Measurements from ENCODE around the gene KLHL29. TPM values are rescaled to one million over a fixed set of nuclear protein-coding genes. Genes with fewer than 3 reads are reported as not detected.

KLHL29 gene
- total and polyA plus RNA-seq, 8 donors, result 0.91 to 6.6 (median 2.6) TPM

DNA sequence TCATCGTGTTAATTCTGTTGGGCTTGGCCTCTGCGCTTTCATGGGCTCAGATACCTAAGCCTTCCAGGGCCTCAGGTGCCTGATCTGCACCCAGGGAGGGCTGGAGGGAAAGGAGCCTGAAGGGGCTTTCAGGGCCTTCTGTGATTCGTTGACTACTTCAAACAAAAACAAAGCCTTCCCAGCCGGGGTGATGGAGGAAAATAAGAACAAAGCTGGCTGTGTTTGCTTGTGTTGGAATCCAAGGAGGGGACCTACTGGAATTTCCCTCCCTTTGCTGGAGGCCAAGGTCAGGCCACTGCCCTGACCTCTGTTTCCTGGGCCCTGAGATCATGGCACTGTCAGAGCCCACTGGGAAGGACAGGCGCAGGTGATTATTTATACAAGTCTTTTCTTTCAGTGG, 135.3 kb downstream of the KLHL29 start:
- DNase-seq (peak in 1 of 6 donors; percentile 9), FAIRE-seq (no peak), ATAC-seq (peak; percentile 6 to 58 (median 40))
- no peaks in the 10 kb centered on the region for H3K27me3 ChIP-seq
- no peaks in the 10 kb centered on the region for H3K36me3 ChIP-seq
- TF ChIP-seq, protein P1, sequence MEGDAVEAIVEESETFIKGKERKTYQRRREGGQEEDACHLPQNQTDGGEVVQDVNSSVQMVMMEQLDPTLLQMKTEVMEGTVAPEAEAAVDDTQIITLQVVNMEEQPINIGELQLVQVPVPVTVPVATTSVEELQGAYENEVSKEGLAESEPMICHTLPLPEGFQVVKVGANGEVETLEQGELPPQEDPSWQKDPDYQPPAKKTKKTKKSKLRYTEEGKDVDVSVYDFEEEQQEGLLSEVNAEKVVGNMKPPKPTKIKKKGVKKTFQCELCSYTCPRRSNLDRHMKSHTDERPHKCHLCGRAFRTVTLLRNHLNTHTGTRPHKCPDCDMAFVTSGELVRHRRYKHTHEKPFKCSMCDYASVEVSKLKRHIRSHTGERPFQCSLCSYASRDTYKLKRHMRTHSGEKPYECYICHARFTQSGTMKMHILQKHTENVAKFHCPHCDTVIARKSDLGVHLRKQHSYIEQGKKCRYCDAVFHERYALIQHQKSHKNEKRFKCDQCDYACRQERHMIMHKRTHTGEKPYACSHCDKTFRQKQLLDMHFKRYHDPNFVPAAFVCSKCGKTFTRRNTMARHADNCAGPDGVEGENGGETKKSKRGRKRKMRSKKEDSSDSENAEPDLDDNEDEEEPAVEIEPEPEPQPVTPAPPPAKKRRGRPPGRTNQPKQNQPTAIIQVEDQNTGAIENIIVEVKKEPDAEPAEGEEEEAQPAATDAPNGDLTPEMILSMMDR (IDR thresholded peaks at IDR 0.05), result no peak
- 62 to 65% methylated on average over 5 of the region's 5 CpGs for WGBS, 2 donors
- no peaks in the 10 kb centered on the region for H3K9me3 ChIP-seq
- no peak overlapping the region for H3K4me3 ChIP-seq
- H3K4me1 ChIP-seq, result no peaks in the 10 kb centered on the region
- intact Hi-C loops (cut with DNase I), result no loop called here
- peak overlapping the region in 2 of 4 donors; percentile 60 to 61 for H3K27ac ChIP-seq

DNA sequence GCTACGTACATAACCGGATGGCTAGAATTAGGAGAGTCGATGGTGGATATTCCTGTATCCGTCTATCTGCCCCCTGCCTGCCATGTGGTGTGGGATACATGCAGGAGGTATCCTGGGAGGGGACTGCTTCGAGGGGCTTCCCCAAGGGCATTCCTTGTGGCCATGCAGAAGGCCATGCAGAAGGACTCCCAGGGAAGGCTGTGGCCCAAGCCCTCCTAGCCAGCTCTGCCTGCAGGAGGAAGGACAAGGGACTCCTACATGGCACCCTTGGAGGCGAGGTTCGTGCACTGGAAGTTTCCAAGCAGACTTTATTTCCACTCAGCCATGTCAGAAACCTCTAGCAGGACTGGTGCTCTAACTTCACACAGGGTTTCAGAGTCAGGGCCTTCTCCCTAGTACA, 136.1 kb downstream of the KLHL29 start:
- intact Hi-C loops (cut with DNase I), result no loop called here
- DNase-seq, result no peak
- ATAC-seq, result no peak

GRCh38 chr2:23522726-23523372, 137.9 kb downstream of the KLHL29 start:
- Histone ChIP-seq H3K9me3 (no peaks in the 10 kb centered on the region), H3K27me3 (no peaks in the 10 kb centered on the region), H3K36me3 (no peaks in the 10 kb centered on the region), H3K27ac (peak overlapping the region in 2 of 4 donors; percentile 37 to 55), H3K4me3 (no peak overlapping the region), H3K4me1 (no peaks in the 10 kb centered on the region)
- intact Hi-C loops (cut with DNase I), result no loop called here
- DNase-seq, result no peak
- 70 to 77% methylated on average over 15 of the region's 15 CpGs for WGBS, 2 donors
- no peak for ATAC-seq
- FAIRE-seq, result no peak
- TF ChIP-seq, protein P1 (IDR thresholded peaks at IDR 0.05), result no peak

More for the DNA sequence above, 136.1 kb downstream of the KLHL29 start:
- no peaks in the 10 kb centered on the region for H3K27me3 ChIP-seq
- TF ChIP-seq, protein P1 (IDR thresholded peaks at IDR 0.05), result no peak
- no peak for FAIRE-seq
- no peak overlapping the region for H3K27ac ChIP-seq
- H3K36me3 ChIP-seq, result no peaks in the 10 kb centered on the region
- no peak overlapping the region for H3K4me3 ChIP-seq
- WGBS, 2 donors, result 80 to 81% methylated on average over 7 of the region's 7 CpGs
- H3K4me1 ChIP-seq, result no peaks in the 10 kb centered on the region
- no peaks in the 10 kb centered on the region for H3K9me3 ChIP-seq

DNA sequence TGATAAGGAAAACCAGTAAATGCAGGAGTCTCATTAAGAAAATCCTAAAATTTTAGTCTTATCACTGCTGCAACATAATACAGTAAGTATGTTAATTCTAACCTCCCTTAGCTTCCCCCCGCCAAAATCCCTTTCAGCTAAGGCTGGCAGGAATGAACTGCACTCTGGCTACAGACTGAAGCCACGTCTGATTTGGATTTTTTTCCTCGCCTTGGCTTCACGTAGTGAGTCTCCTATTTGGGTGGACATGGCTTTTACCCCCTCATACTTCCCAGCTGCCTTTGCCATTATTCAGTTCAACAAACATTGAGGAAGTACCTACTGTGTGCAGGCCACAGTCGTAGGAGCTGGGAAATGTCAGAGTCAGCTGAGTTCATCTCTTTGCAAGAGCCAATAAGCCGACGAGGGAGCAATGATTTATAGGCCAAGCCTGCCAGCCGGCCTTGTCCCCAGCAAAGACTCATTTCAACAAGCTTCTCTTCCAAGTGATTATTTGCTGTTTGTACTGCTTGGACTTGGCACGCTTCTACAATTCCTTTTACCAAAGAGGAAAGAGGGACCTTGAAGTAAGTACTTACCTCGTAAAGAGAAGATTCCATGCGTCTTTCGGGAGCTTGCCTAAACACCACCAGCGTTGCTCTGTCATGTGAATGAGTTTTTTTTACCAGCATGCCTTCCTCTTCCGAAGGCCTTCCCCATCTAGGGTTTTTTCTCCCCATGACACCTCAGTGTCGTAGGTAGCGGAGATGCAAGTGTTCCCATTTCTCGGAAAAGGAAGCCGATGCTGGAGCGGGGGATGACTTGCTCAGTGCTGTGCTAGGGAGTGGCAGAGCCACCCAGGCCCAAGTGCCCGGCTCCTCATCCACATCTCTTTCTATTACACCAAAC, 138.6 kb downstream of the KLHL29 start:
- peak in 1 of 6 donors; percentile 42 for DNase-seq

More for the DNA sequence above, 138.6 kb downstream of the KLHL29 start:
- TF ChIP-seq, protein P1 (IDR thresholded peaks at IDR 0.05), result no peak
- WGBS, 2 donors, result 52 to 54% methylated on average over 20 of the region's 20 CpGs
- intact Hi-C loops (cut with DNase I), result no loop called here
- ATAC-seq (peak; percentile 45 to 74 (median 68)), FAIRE-seq (peak; percentile 76)
- peak overlapping the region; percentile 6 to 77 (median 40) for H3K27ac ChIP-seq
- H3K27me3 ChIP-seq, result no peaks in the 10 kb centered on the region
- no peaks in the 10 kb centered on the region for H3K9me3 ChIP-seq
- H3K4me3 ChIP-seq, result no peak overlapping the region
- H3K36me3 ChIP-seq, result no peaks in the 10 kb centered on the region
- no peaks in the 10 kb centered on the region for H3K4me1 ChIP-seq

Data from pancreas (tissue), 10 donors.